ENCODE results near the gene RAB11FIP4. TPM values are rescaled to one million over a fixed set of nuclear protein-coding genes. Genes with fewer than 3 reads are reported as not detected.

The RAB11FIP4 gene
- total RNA-seq, 3 donors from 2014 or later (not counting 1 experiment from before 2014, with no cell fraction given) = 81.4 to 121 (median 102) TPM

- Histone ChIP-seq H3K27ac (ENCODE audit: low read length) (no peak overlapping the region), H3K9me3 (ENCODE audit: control insufficient read depth, insufficient read depth, low read length) (no peaks in the 10 kb centered on the region), H3K4me1 (ENCODE audit: control insufficient read depth, insufficient read depth, low read length) (peaks cover 5% of the 10 kb centered on the region), H3K36me3 (ENCODE audit: control insufficient read depth, insufficient read depth, low read length) (no peaks in the 10 kb centered on the region), H3K4me3 (ENCODE audit: low read length) (no peak overlapping the region), H3K27me3 (ENCODE audit: control insufficient read depth, insufficient read depth, low read length) (no peaks in the 10 kb centered on the region)
- TF ChIP-seq CTCF (IDR thresholded peaks at IDR 0.05) = no peak
- H3K36me3 Mint-ChIP-seq = no peaks in the 10 kb centered on the region
- peaks cover 8 to 9% of the 10 kb centered on the region in 2 donors for H3K27me3 Mint-ChIP-seq (ENCODE audit: low read depth in 2 of 2)
- intact Hi-C loops (cut with micrococcal nuclease) = no loop called here
- no peak for ATAC-seq
- DNase-seq = no peak
- no peak overlapping the region for H3K27ac Mint-ChIP-seq
- H3K4me1 Mint-ChIP-seq = no peaks in the 10 kb centered on the region
- 82% methylated on average over 14 of the region's 16 CpGs for WGBS (ENCODE audit: insufficient coverage)
- no peaks in the 10 kb centered on the region for H3K9me3 Mint-ChIP-seq
- H3K4me3 Mint-ChIP-seq = no peak overlapping the region
Observed at GRCh38 chr17:31476525-31477416, 85.3 kb downstream of the RAB11FIP4 start.

GRCh38 chr17:31477417-31478055 is 86.1 kb downstream of the RAB11FIP4 start:
- H3K36me3 ChIP-seq (ENCODE audit: control insufficient read depth, insufficient read depth, low read length) = no peaks in the 10 kb centered on the region
- intact Hi-C loops (cut with micrococcal nuclease) = no loop called here
- no peaks in the 10 kb centered on the region for H3K27me3 ChIP-seq (ENCODE audit: control insufficient read depth, insufficient read depth, low read length)
- H3K27ac ChIP-seq (ENCODE audit: low read length) = no peak overlapping the region
- no peak for DNase-seq
- Mint-ChIP-seq H3K27ac (no peak overlapping the region), H3K9me3 (no peaks in the 10 kb centered on the region), H3K4me1 (no peaks in the 10 kb centered on the region), H3K36me3 (no peaks in the 10 kb centered on the region), H3K27me3 (ENCODE audit: low read depth in 2 of 2) (peaks cover 3 to 4% of the 10 kb centered on the region in 2 donors), H3K4me3 (no peak overlapping the region)
- ATAC-seq = no peak
- no peak overlapping the region for H3K4me3 ChIP-seq (ENCODE audit: low read length)
- H3K9me3 ChIP-seq (ENCODE audit: control insufficient read depth, insufficient read depth, low read length) = no peaks in the 10 kb centered on the region
- 91% methylated on average over 14 of the region's 14 CpGs for WGBS (ENCODE audit: insufficient coverage)
- H3K4me1 ChIP-seq (ENCODE audit: control insufficient read depth, insufficient read depth, low read length) = no peaks in the 10 kb centered on the region
- no peak for TF ChIP-seq CTCF (IDR thresholded peaks at IDR 0.05)

GRCh38 chr17:31479062-31479408 is 87.6 kb downstream of the RAB11FIP4 start:
- no peaks in the 10 kb centered on the region for H3K4me1 ChIP-seq (ENCODE audit: control insufficient read depth, insufficient read depth, low read length)
- H3K4me1 Mint-ChIP-seq = no peaks in the 10 kb centered on the region
- no peaks in the 10 kb centered on the region for H3K36me3 Mint-ChIP-seq
- H3K9me3 ChIP-seq (ENCODE audit: control insufficient read depth, insufficient read depth, low read length) = no peaks in the 10 kb centered on the region
- no peak overlapping the region for H3K27ac Mint-ChIP-seq
- H3K4me3 ChIP-seq (ENCODE audit: low read length) = no peak overlapping the region
- ATAC-seq (no peak), DNase-seq (no peak)
- H3K27ac ChIP-seq (ENCODE audit: low read length) = no peak overlapping the region
- intact Hi-C loops (cut with micrococcal nuclease) = no loop called here
- 100% methylated on average over 1 of the region's 1 CpG for WGBS (ENCODE audit: insufficient coverage)
- H3K27me3 ChIP-seq (ENCODE audit: control insufficient read depth, insufficient read depth, low read length) = no peaks in the 10 kb centered on the region
- no peaks in the 10 kb centered on the region for H3K36me3 ChIP-seq (ENCODE audit: control insufficient read depth, insufficient read depth, low read length)
- no peaks in the 10 kb centered on the region for H3K9me3 Mint-ChIP-seq
- no peak overlapping the region for H3K4me3 Mint-ChIP-seq
- no peak for TF ChIP-seq CTCF (IDR thresholded peaks at IDR 0.05)
- H3K27me3 Mint-ChIP-seq (ENCODE audit: low read depth in 2 of 2) = peaks cover 0 to 3% of the 10 kb centered on the region in 2 donors

Data from natural killer cell (primary cell).